Endodermal cell (in vitro differentiated cells): ENCODE measurements around the gene STX19. TPM values are rescaled to one million over a fixed set of nuclear protein-coding genes. Genes with fewer than 3 reads are reported as not detected.

Experiments
- DNase-seq: peaks from one replicate; pipeline ENCODE4 v3.0.0-alpha.2; 2017
- H3K27ac ChIP-seq: 2 replicates; pipeline ENCODE4 v1.5.1; 2013; ENCODE audit warnings: mild to moderate bottlenecking, low read depth, low read length, moderate library complexity
- H3K27me3 ChIP-seq: 2 replicates; pipeline ENCODE4 v1.6.1; 2013; ENCODE audit warnings: mild to moderate bottlenecking, low read length, moderate library complexity; ENCODE audit not compliant: insufficient read depth, control insufficient read depth, poor library complexity, severe bottlenecking
- H3K36me3 ChIP-seq: 2 replicates; pipeline ENCODE4 v1.7.0; 2013; ENCODE audit warnings: mild to moderate bottlenecking, low read length, moderate library complexity; ENCODE audit not compliant: control insufficient read depth, insufficient read depth
- H3K4me1 ChIP-seq: one replicate; pipeline ENCODE4 v1.7.0; 2013; ENCODE audit warnings: low read length; ENCODE audit not compliant: control insufficient read depth, insufficient read depth
- H3K4me3 ChIP-seq: 2 replicates; pipeline ENCODE4 v1.5.1; 2013; ENCODE audit warnings: mild to moderate bottlenecking, low read length, moderate library complexity
- H3K9ac ChIP-seq: 2 replicates; pipeline ENCODE4 v1.6.1; 2013; ENCODE audit warnings: mild to moderate bottlenecking, low read length, moderate library complexity; ENCODE audit not compliant: poor library complexity, severe bottlenecking; ENCODE audit errors: extremely low read depth
- H3K9me3 ChIP-seq: 2 replicates; pipeline ENCODE4 v1.6.1; 2013; ENCODE audit warnings: mild to moderate bottlenecking, low read length, moderate library complexity; ENCODE audit not compliant: control insufficient read depth
- H3K27ac Mint-ChIP-seq: 2 replicates; pipeline ENCODE4 v1.8.0; 2020; ENCODE audit warnings: mixed read lengths
- H3K27me3 Mint-ChIP-seq: 2 replicates; pipeline ENCODE4 v1.8.0; 2021; ENCODE audit warnings: mild to moderate bottlenecking, mixed read lengths; ENCODE audit not compliant: insufficient read depth
- H3K36me3 Mint-ChIP-seq: 2 replicates; pipeline ENCODE4 v1.8.0; 2020; ENCODE audit warnings: low read depth, mixed read lengths
- H3K4me1 Mint-ChIP-seq: 2 replicates; pipeline ENCODE4 v1.8.0; 2020; ENCODE audit warnings: mixed read lengths
- H3K4me3 Mint-ChIP-seq: 2 replicates; pipeline ENCODE4 v1.8.0; 2020; ENCODE audit warnings: mild to moderate bottlenecking, moderate library complexity, mixed read lengths
- H3K9me3 Mint-ChIP-seq: 2 replicates; pipeline ENCODE4 v1.8.0; 2020; ENCODE audit warnings: mild to moderate bottlenecking, mixed read lengths
- CTCF ChIP-seq: fragments of 200-600 bp; sonication (generic); conservative IDR thresholded peaks from 2 replicates; pipeline ENCODE4 v1.5.0; 2021; ENCODE audit warnings: antibody characterized with exemption, mild to moderate bottlenecking
- WGBS, 2 experiments: methylation state at CpG; one replicate each; pipeline versions ENCODE4 v1.1.5 to v1.1.7; 2013; ENCODE audit warnings: missing lambda C conversion rate in 2 of 2, mixed read lengths in 1 of 2; ENCODE audit not compliant: insufficient coverage in 1 of 2, insufficient read length in 1 of 2; 5-methylcytosine and 5-hydroxymethylcytosine counted together
- total RNA-seq, 2 donors: library from RNA; stranded (reverse); fragmentation: NEBNext Ultra II Directional in 1 of 2; extraction: Animal tissue kit (Norgen Biotek cat#: 25700) in 1 of 2; gene quantifications; 2 replicates in 1 of 2; 3 replicates in 1 of 2; pipeline ENCODE4 v1.2.1, GENCODE V29; 2021

STX19 gene
- total RNA-seq, 2 donors from 2014 or later, result not detected

- H3K27me3 Mint-ChIP-seq, result no peaks in the 10 kb centered on the region
- H3K4me3 Mint-ChIP-seq, result no peak overlapping the region
- TF ChIP-seq CTCF, result no peak
- H3K27ac Mint-ChIP-seq, result no peak overlapping the region
- H3K27ac ChIP-seq, result no peak overlapping the region
- no peak overlapping the region for H3K4me3 ChIP-seq
- H3K36me3 ChIP-seq, result no peaks in the 10 kb centered on the region
- no peaks in the 10 kb centered on the region for H3K4me1 ChIP-seq
- no peaks in the 10 kb centered on the region for H3K9me3 Mint-ChIP-seq
- DNase-seq, result no peak
- H3K9me3 ChIP-seq, result no peaks in the 10 kb centered on the region
- H3K9ac ChIP-seq, result no peak overlapping the region
- H3K4me1 Mint-ChIP-seq, result peaks cover 5% of the 10 kb centered on the region
- H3K27me3 ChIP-seq, result no peaks in the 10 kb centered on the region
- no peaks in the 10 kb centered on the region for H3K36me3 Mint-ChIP-seq
- 91 to 96% methylated on average over 4 to 9 of the region's 9 CpGs for WGBS, 2 experiments
Measured at GRCh38 chr3:93988764-93989163, 39.6 kb downstream of the STX19 start.

- H3K27me3 Mint-ChIP-seq, result no peaks in the 10 kb centered on the region
- no peak for TF ChIP-seq CTCF
- Histone ChIP-seq H3K4me1 (no peaks in the 10 kb centered on the region), H3K27me3 (no peaks in the 10 kb centered on the region), H3K9me3 (no peaks in the 10 kb centered on the region), H3K9ac (no peak overlapping the region), H3K4me3 (no peak overlapping the region), H3K27ac (no peak overlapping the region), H3K36me3 (no peaks in the 10 kb centered on the region)
- no peak overlapping the region for H3K27ac Mint-ChIP-seq
- no peaks in the 10 kb centered on the region for H3K36me3 Mint-ChIP-seq
- no peaks in the 10 kb centered on the region for H3K9me3 Mint-ChIP-seq
- no peak overlapping the region for H3K4me3 Mint-ChIP-seq
- no peak for DNase-seq
- H3K4me1 Mint-ChIP-seq, result peaks cover 5% of the 10 kb centered on the region
Measured at GRCh38 chr3:93988283-93988682, 40.1 kb downstream of the STX19 start.

- H3K36me3 ChIP-seq, result no peaks in the 10 kb centered on the region
- no peak for TF ChIP-seq CTCF
- H3K4me1 ChIP-seq, result no peaks in the 10 kb centered on the region
- Mint-ChIP-seq H3K36me3 (no peaks in the 10 kb centered on the region), H3K27ac (no peak overlapping the region), H3K9me3 (no peaks in the 10 kb centered on the region), H3K27me3 (no peaks in the 10 kb centered on the region), H3K4me3 (no peak overlapping the region), H3K4me1 (peaks cover 7% of the 10 kb centered on the region)
- no peak overlapping the region for H3K9ac ChIP-seq
- DNase-seq, result no peak
- no peaks in the 10 kb centered on the region for H3K9me3 ChIP-seq
- 93 to 100% methylated on average over 1 to 5 of the region's 5 CpGs for WGBS, 2 experiments
- H3K27me3 ChIP-seq, result no peaks in the 10 kb centered on the region
- no peak overlapping the region for H3K4me3 ChIP-seq
- no peak overlapping the region for H3K27ac ChIP-seq
Measured at GRCh38 chr3:93984618-93985017, 43.8 kb downstream of the STX19 start.
